GM23248 (cell line): ENCODE measurements around the gene STOM.

ENCODE experiments used
- EZH2 ChIP-seq: fragments of 200-600 bp; sonication (generic); IDR thresholded peaks from 2 replicates; pipeline ENCODE4 v1.6.1; 2018; ENCODE audit warnings: antibody characterized with exemption, mild to moderate bottlenecking; ENCODE audit not compliant: insufficient read depth, poor library complexity, severe bottlenecking
- EZH2phosphoT487 ChIP-seq: fragments of 200-600 bp; sonication (generic); IDR thresholded peaks from 2 replicates; pipeline ENCODE4 v1.6.1; 2018; ENCODE audit warnings: antibody characterized with exemption, moderate library complexity, mild to moderate bottlenecking, low read depth; ENCODE audit not compliant: insufficient read depth

- TF ChIP-seq EZH2 (no peak), EZH2phosphoT487 (no peak)
Observed at GRCh38 chr9:121345070-121345469, 25.0 kb downstream of the STOM start.
